Neural cell (in vitro differentiated cells): ENCODE measurements around the gene PDE7B. TPM values are rescaled to one million over a fixed set of nuclear protein-coding genes. Genes with fewer than 3 reads are reported as not detected.

Experiments
- H2AFZ ChIP-seq: fragments of 200-600, 300-800 bp; sonication (generic), shearing (Covaris generic); 2 replicates; pipeline ENCODE4 v1.6.0; 2014; ENCODE audit warnings: low read depth, mild to moderate bottlenecking, antibody characterized with exemption, low read length, moderate library complexity
- H3F3A ChIP-seq: fragments of 200-600 bp; shearing (Covaris generic); 2 replicates; pipeline ENCODE4 v1.6.1; 2016; ENCODE audit warnings: mild to moderate bottlenecking, moderate library complexity, mixed read lengths, antibody characterized with exemption, low read length; ENCODE audit not compliant: insufficient read depth, poor library complexity, severe bottlenecking
- H3K27ac ChIP-seq: fragments of 200-600, 300-800 bp; sonication (generic), shearing (Covaris generic); 2 replicates; pipeline ENCODE4 v1.5.1; 2014; ENCODE audit warnings: mild to moderate bottlenecking, low read length, moderate library complexity
- H3K27me3 ChIP-seq: fragments of 300-800, 200-600 bp; sonication (generic), shearing (Covaris generic); 2 replicates; pipeline ENCODE4 v1.6.0; 2014; ENCODE audit warnings: mild to moderate bottlenecking, low read depth, low read length, moderate library complexity; ENCODE audit not compliant: insufficient read depth
- H3K36me3 ChIP-seq: fragments of 300-800, 200-600 bp; sonication (generic), shearing (Covaris generic); 2 replicates; pipeline ENCODE4 v1.5.1; 2014; ENCODE audit warnings: mild to moderate bottlenecking, antibody characterized with exemption, low read length, moderate library complexity; ENCODE audit not compliant: insufficient read depth
- H3K4me2 ChIP-seq: fragments of 300-800, 200-600 bp; sonication (generic), shearing (Covaris generic); 2 replicates; pipeline ENCODE4 v1.6.0; 2014; ENCODE audit warnings: mild to moderate bottlenecking, low read length
- H3K4me3 ChIP-seq: fragments of 300-800, 200-600 bp; sonication (generic), shearing (Covaris generic); 2 replicates; pipeline ENCODE4 v1.5.1; 2014; ENCODE audit warnings: mild to moderate bottlenecking, low read length, moderate library complexity
- H3K79me2 ChIP-seq: fragments of 200-600 bp; shearing (Covaris generic); replicated peaks from 2 replicates; pipeline ENCODE4 v1.6.0; 2014; ENCODE audit warnings: mild to moderate bottlenecking, low read length, moderate library complexity; ENCODE audit not compliant: insufficient read depth
- H3K9ac ChIP-seq: fragments of 300-800, 200-600 bp; sonication (generic), shearing (Covaris generic); 2 replicates; pipeline ENCODE4 v1.6.1; 2016; ENCODE audit warnings: mild to moderate bottlenecking, low read length, mixed read lengths
- H3K9me2 ChIP-seq: fragments of 200-600 bp; shearing (Covaris generic); 2 replicates; pipeline ENCODE4 v1.6.1; 2016; ENCODE audit warnings: mild to moderate bottlenecking, low read length, mixed read lengths; ENCODE audit not compliant: insufficient read depth
- H3K9me3 ChIP-seq: fragments of 200-600, 300-800 bp; sonication (generic), shearing (Covaris generic); 2 replicates; pipeline ENCODE4 v1.6.1; 2016; ENCODE audit warnings: mild to moderate bottlenecking, mixed run types, low read length, moderate library complexity, mixed read lengths
- H4K20me1 ChIP-seq: fragments of 200-600 bp; shearing (Covaris generic); 2 replicates; pipeline ENCODE4 v1.6.1; 2016; ENCODE audit warnings: mild to moderate bottlenecking, mixed run types; ENCODE audit not compliant: insufficient read depth
- EP300 ChIP-seq: fragments of 450-650 bp; conservative IDR thresholded peaks from 2 replicates; pipeline ENCODE4 v1.6.1; 2014; ENCODE audit warnings: antibody characterized with exemption, mild to moderate bottlenecking, moderate library complexity; ENCODE audit not compliant: poor library complexity, severe bottlenecking
- EZH2 ChIP-seq: fragments of 200-600, 300-800 bp; shearing (Covaris generic), sonication (generic); IDR thresholded peaks from 2 replicates; pipeline ENCODE4 v1.6.1; 2014; ENCODE audit warnings: antibody characterized with exemption, low read length, borderline replicate concordance, mild to moderate bottlenecking; ENCODE audit not compliant: insufficient read depth, poor library complexity, severe bottlenecking
- MXI1 ChIP-seq: fragments of 450-650 bp; conservative IDR thresholded peaks from 2 replicates; pipeline ENCODE4 v1.6.1; 2014; ENCODE audit warnings: antibody characterized with exemption, mild to moderate bottlenecking; ENCODE audit not compliant: poor library complexity, severe bottlenecking
- POLR2AphosphoS5 ChIP-seq: IDR thresholded peaks from 2 replicates; pipeline ENCODE4 v1.6.1; 2012
- RAD21 ChIP-seq: fragments of 450-650 bp; conservative IDR thresholded peaks from 2 replicates; pipeline ENCODE4 v1.6.1; 2014; ENCODE audit warnings: antibody characterized with exemption, mild to moderate bottlenecking, moderate library complexity
- SMC3 ChIP-seq: fragments of 450-650 bp; conservative IDR thresholded peaks from 2 replicates; pipeline ENCODE4 v1.6.1; 2014; ENCODE audit warnings: antibody characterized with exemption, mild to moderate bottlenecking, moderate library complexity; ENCODE audit not compliant: poor library complexity
- TAF1 ChIP-seq: IDR thresholded peaks from 2 replicates; pipeline ENCODE4 v1.6.1; 2012; ENCODE audit warnings: low read depth
- polyA plus RNA-seq: library from polyadenylated mRNA; depleted of rRNA; stranded (reverse); fragments of >200 nt; gene quantifications from 2 replicates; pipeline ENCODE4 v1.2.3, GENCODE V29; 2014
- TF ChIP-seq, protein P1 (sequence below): fragments of 450-650 bp; IDR thresholded peaks from 2 replicates; pipeline ENCODE4 v1.5.1; 2014; ENCODE audit warnings: antibody characterized with exemption, mild to moderate bottlenecking, moderate library complexity; ENCODE audit not compliant: poor library complexity, severe bottlenecking
- TF ChIP-seq, protein P2 (sequence below): IDR thresholded peaks from 2 replicates; pipeline ENCODE4 v1.6.1; 2012; ENCODE audit warnings: borderline replicate concordance

Gene PDE7B
- polyA plus RNA-seq, 1 donor from 2014 or later = 5.9 TPM

DNA sequence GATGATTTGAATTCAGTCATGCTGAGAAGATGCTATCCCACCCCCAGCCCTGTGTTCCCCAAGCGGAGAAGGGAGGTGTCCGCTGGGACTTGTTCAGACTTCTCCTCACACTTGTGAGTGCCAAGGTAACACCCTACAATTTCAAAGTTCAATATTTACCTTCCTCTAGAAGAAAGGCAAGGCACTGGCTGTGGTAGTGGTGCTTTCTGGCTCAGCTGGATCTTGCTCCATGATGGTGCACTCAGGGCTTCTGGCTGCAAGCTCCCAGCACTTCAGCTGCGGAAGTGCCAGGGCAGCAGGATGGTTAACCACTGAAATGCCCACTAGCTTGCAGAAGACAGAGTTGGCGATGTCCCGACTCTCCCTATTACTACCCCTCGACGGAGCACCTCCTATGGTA is 263.2 kb downstream of the PDE7B start:
- Histone ChIP-seq H3K36me3 (no peaks in the 10 kb centered on the region), H3K9me2 (no peaks in the 10 kb centered on the region), H3K4me2 (peak overlapping the region; percentile 57), H3K4me3 (peak overlapping the region; percentile 52), H3K9ac (peak overlapping the region; percentile 76), H3K27ac (peak overlapping the region; percentile 99), H2AFZ (no peak overlapping the region), H4K20me1 (no peaks in the 10 kb centered on the region), H3K27me3 (no peaks in the 10 kb centered on the region), H3K9me3 (no peaks in the 10 kb centered on the region), H3F3A (peaks cover 26% of the 10 kb centered on the region), H3K79me2 (no peaks in the 10 kb centered on the region)
- TF ChIP-seq TAF1 = no peak
- TF ChIP-seq EP300 = no peak

DNA sequence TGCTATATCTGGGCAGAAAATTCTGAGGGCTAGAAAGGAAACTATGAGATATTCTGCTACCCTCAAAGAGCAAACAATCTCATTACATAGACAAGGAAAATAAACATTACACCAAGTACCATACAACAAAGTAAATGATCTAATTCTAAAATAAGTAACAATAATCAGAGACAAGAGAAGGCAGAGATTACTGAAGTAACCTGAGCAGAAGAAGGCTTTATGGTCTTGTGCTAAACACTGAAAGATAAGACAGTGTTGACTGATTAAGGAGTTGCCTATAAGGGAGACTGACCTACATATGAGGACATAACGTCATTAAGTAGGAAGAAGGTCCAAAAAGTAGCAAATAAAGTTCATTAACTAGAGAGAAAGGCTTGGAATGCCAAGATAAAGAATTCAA is 264.4 kb downstream of the PDE7B start:
- H3K9me2 ChIP-seq = no peaks in the 10 kb centered on the region
- H4K20me1 ChIP-seq = no peaks in the 10 kb centered on the region
- no peak overlapping the region for H3K4me3 ChIP-seq
- H3K79me2 ChIP-seq = no peaks in the 10 kb centered on the region
- TF ChIP-seq SMC3 (no peak), MXI1 (no peak), RAD21 (no peak), EP300 (no peak), POLR2AphosphoS5 (no peak), TAF1 (no peak), EZH2 (no peak)
- TF ChIP-seq, protein P1, sequence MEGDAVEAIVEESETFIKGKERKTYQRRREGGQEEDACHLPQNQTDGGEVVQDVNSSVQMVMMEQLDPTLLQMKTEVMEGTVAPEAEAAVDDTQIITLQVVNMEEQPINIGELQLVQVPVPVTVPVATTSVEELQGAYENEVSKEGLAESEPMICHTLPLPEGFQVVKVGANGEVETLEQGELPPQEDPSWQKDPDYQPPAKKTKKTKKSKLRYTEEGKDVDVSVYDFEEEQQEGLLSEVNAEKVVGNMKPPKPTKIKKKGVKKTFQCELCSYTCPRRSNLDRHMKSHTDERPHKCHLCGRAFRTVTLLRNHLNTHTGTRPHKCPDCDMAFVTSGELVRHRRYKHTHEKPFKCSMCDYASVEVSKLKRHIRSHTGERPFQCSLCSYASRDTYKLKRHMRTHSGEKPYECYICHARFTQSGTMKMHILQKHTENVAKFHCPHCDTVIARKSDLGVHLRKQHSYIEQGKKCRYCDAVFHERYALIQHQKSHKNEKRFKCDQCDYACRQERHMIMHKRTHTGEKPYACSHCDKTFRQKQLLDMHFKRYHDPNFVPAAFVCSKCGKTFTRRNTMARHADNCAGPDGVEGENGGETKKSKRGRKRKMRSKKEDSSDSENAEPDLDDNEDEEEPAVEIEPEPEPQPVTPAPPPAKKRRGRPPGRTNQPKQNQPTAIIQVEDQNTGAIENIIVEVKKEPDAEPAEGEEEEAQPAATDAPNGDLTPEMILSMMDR = no peak
- TF ChIP-seq, protein P2, sequence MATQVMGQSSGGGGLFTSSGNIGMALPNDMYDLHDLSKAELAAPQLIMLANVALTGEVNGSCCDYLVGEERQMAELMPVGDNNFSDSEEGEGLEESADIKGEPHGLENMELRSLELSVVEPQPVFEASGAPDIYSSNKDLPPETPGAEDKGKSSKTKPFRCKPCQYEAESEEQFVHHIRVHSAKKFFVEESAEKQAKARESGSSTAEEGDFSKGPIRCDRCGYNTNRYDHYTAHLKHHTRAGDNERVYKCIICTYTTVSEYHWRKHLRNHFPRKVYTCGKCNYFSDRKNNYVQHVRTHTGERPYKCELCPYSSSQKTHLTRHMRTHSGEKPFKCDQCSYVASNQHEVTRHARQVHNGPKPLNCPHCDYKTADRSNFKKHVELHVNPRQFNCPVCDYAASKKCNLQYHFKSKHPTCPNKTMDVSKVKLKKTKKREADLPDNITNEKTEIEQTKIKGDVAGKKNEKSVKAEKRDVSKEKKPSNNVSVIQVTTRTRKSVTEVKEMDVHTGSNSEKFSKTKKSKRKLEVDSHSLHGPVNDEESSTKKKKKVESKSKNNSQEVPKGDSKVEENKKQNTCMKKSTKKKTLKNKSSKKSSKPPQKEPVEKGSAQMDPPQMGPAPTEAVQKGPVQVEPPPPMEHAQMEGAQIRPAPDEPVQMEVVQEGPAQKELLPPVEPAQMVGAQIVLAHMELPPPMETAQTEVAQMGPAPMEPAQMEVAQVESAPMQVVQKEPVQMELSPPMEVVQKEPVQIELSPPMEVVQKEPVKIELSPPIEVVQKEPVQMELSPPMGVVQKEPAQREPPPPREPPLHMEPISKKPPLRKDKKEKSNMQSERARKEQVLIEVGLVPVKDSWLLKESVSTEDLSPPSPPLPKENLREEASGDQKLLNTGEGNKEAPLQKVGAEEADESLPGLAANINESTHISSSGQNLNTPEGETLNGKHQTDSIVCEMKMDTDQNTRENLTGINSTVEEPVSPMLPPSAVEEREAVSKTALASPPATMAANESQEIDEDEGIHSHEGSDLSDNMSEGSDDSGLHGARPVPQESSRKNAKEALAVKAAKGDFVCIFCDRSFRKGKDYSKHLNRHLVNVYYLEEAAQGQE = no peak
- no peaks in the 10 kb centered on the region for H3K36me3 ChIP-seq
- H3K9ac ChIP-seq = no peak overlapping the region
- H3K4me2 ChIP-seq = no peak overlapping the region
- no peaks in the 10 kb centered on the region for H3K9me3 ChIP-seq
- peaks cover 24% of the 10 kb centered on the region for H3F3A ChIP-seq
- H3K27ac ChIP-seq = peak overlapping the region; percentile 99
- no peaks in the 10 kb centered on the region for H3K27me3 ChIP-seq
- H2AFZ ChIP-seq = no peak overlapping the region

DNA sequence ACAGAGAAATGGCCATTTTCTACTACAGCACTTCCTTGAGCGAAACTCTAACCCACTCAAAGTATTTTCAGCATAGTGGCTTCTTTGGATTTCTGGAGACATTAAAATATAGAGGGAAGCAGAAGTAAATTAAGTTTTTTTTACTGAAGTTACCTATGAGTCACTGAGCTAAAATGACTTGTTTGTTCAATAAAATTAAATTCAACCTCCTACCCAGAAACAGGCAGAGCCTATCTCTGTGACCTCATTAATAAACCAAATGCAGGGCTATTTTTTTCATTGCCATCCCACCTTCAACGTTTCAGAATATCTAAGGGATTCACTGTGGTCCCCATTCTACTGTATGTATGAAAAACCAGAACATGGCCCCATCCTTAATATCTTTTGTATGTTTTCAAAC is 265.6 kb downstream of the PDE7B start:
- Histone ChIP-seq H3K4me3 (no peak overlapping the region), H3K4me2 (no peak overlapping the region), H3K9me2 (no peaks in the 10 kb centered on the region), H2AFZ (no peak overlapping the region), H3K9ac (no peak overlapping the region), H3K9me3 (no peaks in the 10 kb centered on the region), H3K27ac (no peak overlapping the region), H3K79me2 (no peaks in the 10 kb centered on the region), H3K36me3 (no peaks in the 10 kb centered on the region), H4K20me1 (no peaks in the 10 kb centered on the region), H3F3A (peaks cover 16% of the 10 kb centered on the region), H3K27me3 (no peaks in the 10 kb centered on the region)
- TF ChIP-seq TAF1 (no peak), MXI1 (no peak), RAD21 (no peak), SMC3 (no peak), EP300 (no peak), POLR2AphosphoS5 (no peak), EZH2 (no peak)
- TF ChIP-seq, protein P1 = no peak
- TF ChIP-seq, protein P2 = no peak
